CD4-positive, alpha-beta T cell (primary cell): Measurements from ENCODE around the gene MLLT6. TPM values are rescaled to one million over a fixed set of nuclear protein-coding genes. Genes with fewer than 3 reads are reported as not detected.

ENCODE experiments used
- ATAC-seq: fragments of 200-7000 bp; cut with Tn5 transposase; one replicate; pipeline ENCODE4 v1.10.0; 2022; ENCODE audit warnings: mild to moderate bottlenecking; ENCODE audit not compliant: poor library complexity
- CTCF ChIA-PET: fragments of 350-600 bp; sonication (Branson Sonifier 250); formaldehyde crosslinking; loops from one replicate; lab custom pipeline; 2021; ENCODE audit warnings: antibody characterized with exemption, inconsistent platforms; lab: Charles Lee
- POLR2A ChIA-PET: fragments of 350-600 bp; sonication (Branson Sonifier 250); formaldehyde crosslinking; loops from one replicate; lab custom pipeline; 2021; ENCODE audit warnings: antibody characterized with exemption, inconsistent platforms; lab: Charles Lee
- DNase-seq, 14 experiments: peaks; one replicate each; pipeline ENCODE4 v3.0.0-alpha.2; 2013 to 2020; ENCODE audit warnings: mixed read lengths in 2 of 14
- H3K27ac ChIP-seq, 2 donors: one replicate each; pipeline versions ENCODE4 v1.5.1 to v1.7.0; 2013; ENCODE audit warnings: low read length in 2 of 2, low read depth in 1 of 2, mild to moderate bottlenecking in 1 of 2
- H3K27me3 ChIP-seq, 2 experiments: 1 replicate in 1 of 2; 2 replicates in 1 of 2; pipeline versions ENCODE4 v1.6.1 to v1.7.0; 2013; ENCODE audit warnings: low read length in 2 of 2, control low read depth in 1 of 2, mild to moderate bottlenecking in 1 of 2, moderate library complexity in 1 of 2; ENCODE audit not compliant: insufficient read depth in 2 of 2, control insufficient read depth in 1 of 2
- H3K36me3 ChIP-seq: one replicate; pipeline ENCODE4 v1.6.1; 2013; ENCODE audit warnings: low read length, control low read depth; ENCODE audit not compliant: insufficient read depth
- H3K4me1 ChIP-seq: one replicate; pipeline ENCODE4 v1.6.1; 2013; ENCODE audit warnings: low read length, control low read depth; ENCODE audit not compliant: insufficient read depth
- H3K4me3 ChIP-seq: one replicate; pipeline ENCODE4 v1.5.1; 2013; ENCODE audit warnings: mild to moderate bottlenecking, low read length, moderate library complexity
- H3K9me3 ChIP-seq, 2 experiments: 1 replicate in 1 of 2; 2 replicates in 1 of 2; pipeline versions ENCODE4 v1.6.1 to v1.7.0; 2013; ENCODE audit warnings: low read length in 2 of 2, mild to moderate bottlenecking in 2 of 2, control low read depth in 1 of 2, moderate library complexity in 1 of 2; ENCODE audit not compliant: control insufficient read depth in 1 of 2, insufficient read depth in 1 of 2
- H3K27ac Mint-ChIP-seq: one replicate; pipeline ENCODE4 v1.8.0; 2020; ENCODE audit warnings: mixed read lengths
- H3K27me3 Mint-ChIP-seq: one replicate; pipeline ENCODE4 v1.8.0; 2021; ENCODE audit warnings: mixed read lengths
- H3K36me3 Mint-ChIP-seq: one replicate; pipeline ENCODE4 v1.8.0; 2021; ENCODE audit warnings: low read depth, mixed read lengths
- H3K4me1 Mint-ChIP-seq: one replicate; pipeline ENCODE4 v1.8.0; 2021; ENCODE audit warnings: low read depth, mixed read lengths
- H3K4me3 Mint-ChIP-seq: one replicate; pipeline ENCODE4 v1.8.0; 2020; ENCODE audit warnings: mild to moderate bottlenecking, mixed read lengths
- H3K9me3 Mint-ChIP-seq: one replicate; pipeline ENCODE4 v1.8.0; 2020; ENCODE audit warnings: mixed read lengths
- intact Hi-C, 2 experiments: fragments of 100-400 bp; cut with DNase I in 1 of 2; cut with micrococcal nuclease in 1 of 2; formaldehyde crosslinking; loops; one replicate each; pipeline versions ENCODE4 v1.15.1 to v1.9.0; 2023 to 2025; cut with DNase I, micrococcal nuclease
- total RNA-seq, 174 experiments: library from RNA in 2 of 174; stranded (reverse) in 2 of 174; gene quantifications; one replicate each; pipeline ENCODE4 v1.2.3 and lab custom pipeline; 2021 to 2026
- TF ChIP-seq, protein P1 (sequence below): fragments of 200-600 bp; IDR thresholded peaks from one replicate; pipeline ENCODE4 v1.8.0; 2022; ENCODE audit warnings: antibody characterized with exemption, mild to moderate bottlenecking

The MLLT6 gene
- total RNA-seq, 2 experiments from 2014 or later: 321 to 324 TPM

- no peak overlapping the region for H3K4me3 Mint-ChIP-seq
- ChIA-PET CTCF (no interaction called here), POLR2A (interaction anchor here (1.3 kb wide), 1 partner anchor 32 kb away, joined by 3 read pairs; the partner anchor contains the start of gene CISD3)
- no peak for ATAC-seq
- H3K9me3 Mint-ChIP-seq: no peaks in the 10 kb centered on the region
- peaks cover 40% of the 10 kb centered on the region for H3K4me1 Mint-ChIP-seq
- H3K27ac Mint-ChIP-seq: no peak overlapping the region
- no peaks in the 10 kb centered on the region for H3K9me3 ChIP-seq
- TF ChIP-seq, protein P1, sequence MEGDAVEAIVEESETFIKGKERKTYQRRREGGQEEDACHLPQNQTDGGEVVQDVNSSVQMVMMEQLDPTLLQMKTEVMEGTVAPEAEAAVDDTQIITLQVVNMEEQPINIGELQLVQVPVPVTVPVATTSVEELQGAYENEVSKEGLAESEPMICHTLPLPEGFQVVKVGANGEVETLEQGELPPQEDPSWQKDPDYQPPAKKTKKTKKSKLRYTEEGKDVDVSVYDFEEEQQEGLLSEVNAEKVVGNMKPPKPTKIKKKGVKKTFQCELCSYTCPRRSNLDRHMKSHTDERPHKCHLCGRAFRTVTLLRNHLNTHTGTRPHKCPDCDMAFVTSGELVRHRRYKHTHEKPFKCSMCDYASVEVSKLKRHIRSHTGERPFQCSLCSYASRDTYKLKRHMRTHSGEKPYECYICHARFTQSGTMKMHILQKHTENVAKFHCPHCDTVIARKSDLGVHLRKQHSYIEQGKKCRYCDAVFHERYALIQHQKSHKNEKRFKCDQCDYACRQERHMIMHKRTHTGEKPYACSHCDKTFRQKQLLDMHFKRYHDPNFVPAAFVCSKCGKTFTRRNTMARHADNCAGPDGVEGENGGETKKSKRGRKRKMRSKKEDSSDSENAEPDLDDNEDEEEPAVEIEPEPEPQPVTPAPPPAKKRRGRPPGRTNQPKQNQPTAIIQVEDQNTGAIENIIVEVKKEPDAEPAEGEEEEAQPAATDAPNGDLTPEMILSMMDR: no peak
- H3K4me3 ChIP-seq: no peak overlapping the region
- peaks cover 51% of the 10 kb centered on the region for H3K4me1 ChIP-seq
- H3K36me3 ChIP-seq: no peaks in the 10 kb centered on the region
- peaks cover 17% of the 10 kb centered on the region for H3K36me3 Mint-ChIP-seq
- no peaks in the 10 kb centered on the region for H3K27me3 Mint-ChIP-seq
- H3K27ac ChIP-seq: no peak overlapping the region
- intact Hi-C loops: loop anchor here in 1 of 2 experiments (5.0 kb wide), 1 partner anchor 34 kb away; the partner anchor contains the start of gene CISD3
- DNase-seq: no peak
- H3K27me3 ChIP-seq: no peaks in the 10 kb centered on the region
Measured at GRCh38 chr17:38698760-38699159, 6.3 kb upstream of the MLLT6 start.

GRCh38 chr17:38701504-38702165, 3.4 kb upstream of the MLLT6 start:
- H3K27ac ChIP-seq: peak overlapping the region; percentile 94 to 97
- ATAC-seq (peak; percentile 31), DNase-seq (peak; percentile 31 to 94 (median 55))
- H3K4me1 ChIP-seq: peaks cover 61% of the 10 kb centered on the region
- no peaks in the 10 kb centered on the region for H3K36me3 ChIP-seq
- Mint-ChIP-seq H3K36me3 (peaks cover 36% of the 10 kb centered on the region), H3K27ac (peak overlapping the region; percentile 88), H3K27me3 (no peaks in the 10 kb centered on the region), H3K9me3 (no peaks in the 10 kb centered on the region), H3K4me3 (peak overlapping the region; percentile 85), H3K4me1 (peaks cover 50% of the 10 kb centered on the region)
- no peaks in the 10 kb centered on the region for H3K9me3 ChIP-seq
- ChIA-PET CTCF (interaction anchor here (0.6 to 2.3 kb wide), 5 partner anchors 24 to 150 kb away, joined by 3 to 11 read pairs (median 3); no protein-coding TSS in a partner anchor), POLR2A (interaction anchor here (0.8 to 7.0 kb wide), 17 partner anchors 9 to 168 kb away, joined by 3 to 180 read pairs (median 4); partner anchors contain the start of genes CISD3, EPOP, LASP1 and PSMB3)
- H3K27me3 ChIP-seq: no peaks in the 10 kb centered on the region
- H3K4me3 ChIP-seq: peak overlapping the region; percentile 73
- intact Hi-C loops: loop anchor here (1.0 to 2.0 kb wide), 3 partner anchors 25 to 27 kb away; no protein-coding TSS in a partner anchor
- TF ChIP-seq, protein P1: no peak

DNA sequence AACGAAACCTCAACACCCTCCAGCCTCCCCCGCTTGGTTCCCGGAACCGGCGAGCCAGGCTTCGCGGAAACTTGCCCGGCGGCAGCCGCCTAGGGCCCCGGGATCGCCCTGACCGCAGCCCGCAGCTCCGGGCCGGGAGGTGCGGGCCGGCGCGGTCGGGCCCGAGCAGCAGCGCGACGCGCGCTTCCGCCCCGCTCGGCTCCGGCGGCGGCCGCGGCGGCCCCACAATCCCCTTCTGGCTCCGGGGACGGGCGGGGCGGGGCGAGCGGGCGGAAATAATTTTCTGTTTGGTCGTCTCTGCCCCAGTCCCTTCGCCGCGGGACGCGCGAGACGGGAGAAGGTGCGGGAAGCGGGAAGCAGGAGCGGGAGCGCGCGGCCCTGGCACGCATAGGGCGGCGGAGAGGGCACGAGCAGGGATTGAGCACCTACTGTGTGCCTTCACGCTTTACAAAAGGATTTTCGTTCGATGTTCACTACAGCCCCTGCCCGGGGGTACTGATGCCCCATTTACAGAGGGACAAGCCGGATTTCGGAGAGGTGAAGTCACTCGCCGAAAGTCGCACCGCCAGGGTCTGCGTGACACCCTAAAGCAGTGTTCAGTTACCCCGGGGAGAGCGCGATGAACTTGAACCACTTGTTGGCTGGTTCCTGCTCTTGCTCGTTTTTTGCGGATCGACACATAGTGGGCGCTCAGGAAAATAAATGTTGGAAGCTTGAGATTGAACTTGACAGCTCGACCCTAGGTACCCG, 2.7 kb upstream of the MLLT6 start:
- CTCF ChIA-PET: interaction anchor here (0.6 to 2.3 kb wide), 4 partner anchors 25 to 33 kb away, joined by 3 to 11 read pairs (median 4); no protein-coding TSS in a partner anchor
- intact Hi-C loops: loop anchor here (1.0 to 2.0 kb wide), 2 partner anchors 26 to 27 kb away; no protein-coding TSS in a partner anchor
- DNase-seq (peak; percentile 62 to 92 (median 76)), ATAC-seq (peak; percentile 33)
- Mint-ChIP-seq H3K27ac (peak overlapping the region; percentile 88), H3K4me1 (peaks cover 50% of the 10 kb centered on the region), H3K27me3 (no peaks in the 10 kb centered on the region), H3K4me3 (peak overlapping the region; percentile 95), H3K9me3 (no peaks in the 10 kb centered on the region), H3K36me3 (peaks cover 43% of the 10 kb centered on the region)
- H3K27ac ChIP-seq: peak overlapping the region; percentile 94 to 97
- peak overlapping the region; percentile 73 for H3K4me3 ChIP-seq
- H3K27me3 ChIP-seq: no peaks in the 10 kb centered on the region
- no peaks in the 10 kb centered on the region for H3K9me3 ChIP-seq
- TF ChIP-seq, protein P1: no peak
- peaks cover 61% of the 10 kb centered on the region for H3K4me1 ChIP-seq
- POLR2A ChIA-PET: interaction anchor here (0.7 to 7.0 kb wide), 19 partner anchors 9 to 167 kb away, joined by 3 to 180 read pairs (median 4); partner anchors contain the start of genes CISD3, EPOP, LASP1 and PSMB3
- H3K36me3 ChIP-seq: no peaks in the 10 kb centered on the region
